Measurements from ENCODE around the gene RIPOR3.
"Not testable (repeated sequence)": the region's sequence is repeated elsewhere in the genome, so short reads cannot be mapped to it uniquely, and the experiment has no call there.

Gene RIPOR3

DNA sequence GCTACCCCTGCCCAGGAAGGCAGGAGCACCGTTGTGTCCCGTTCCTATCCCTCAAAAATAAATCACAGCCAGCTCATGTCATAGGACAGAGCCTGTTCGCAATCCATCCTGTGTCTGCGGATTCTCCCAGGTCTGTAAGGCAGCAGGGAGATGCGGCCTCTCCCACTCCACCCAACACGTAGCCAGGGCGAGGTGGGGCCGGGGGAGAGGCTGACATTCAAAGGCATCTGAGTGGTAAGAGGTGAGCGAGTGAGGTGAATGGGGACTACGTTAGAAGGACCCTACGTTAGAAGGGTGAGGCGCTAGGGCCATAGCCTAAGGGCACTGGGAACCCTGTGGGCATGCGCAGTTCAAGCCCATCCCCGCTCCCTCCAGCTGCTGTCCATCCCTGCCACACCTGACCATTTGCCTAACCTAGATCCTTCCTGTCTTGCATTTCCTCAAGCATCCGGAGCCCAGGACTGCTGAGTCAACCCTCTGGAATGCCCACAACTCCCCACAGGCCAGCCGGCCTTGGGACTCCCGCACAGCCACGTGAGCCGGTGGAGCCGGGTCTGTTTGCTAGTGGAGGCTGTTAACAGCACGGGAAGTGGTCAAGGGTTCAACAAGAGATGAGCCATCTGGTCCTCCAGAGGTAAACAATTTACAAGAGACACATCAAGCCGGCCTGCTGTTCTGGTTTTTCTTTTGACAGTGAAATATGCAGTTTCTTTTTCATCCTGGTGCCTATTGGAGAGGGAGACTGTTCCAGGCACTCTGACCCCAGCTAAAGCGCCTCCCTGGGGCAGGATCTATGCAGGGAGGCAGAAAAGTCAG is 45.9 kb downstream of the RIPOR3 start:
- TF ChIP-seq, protein P1, sequence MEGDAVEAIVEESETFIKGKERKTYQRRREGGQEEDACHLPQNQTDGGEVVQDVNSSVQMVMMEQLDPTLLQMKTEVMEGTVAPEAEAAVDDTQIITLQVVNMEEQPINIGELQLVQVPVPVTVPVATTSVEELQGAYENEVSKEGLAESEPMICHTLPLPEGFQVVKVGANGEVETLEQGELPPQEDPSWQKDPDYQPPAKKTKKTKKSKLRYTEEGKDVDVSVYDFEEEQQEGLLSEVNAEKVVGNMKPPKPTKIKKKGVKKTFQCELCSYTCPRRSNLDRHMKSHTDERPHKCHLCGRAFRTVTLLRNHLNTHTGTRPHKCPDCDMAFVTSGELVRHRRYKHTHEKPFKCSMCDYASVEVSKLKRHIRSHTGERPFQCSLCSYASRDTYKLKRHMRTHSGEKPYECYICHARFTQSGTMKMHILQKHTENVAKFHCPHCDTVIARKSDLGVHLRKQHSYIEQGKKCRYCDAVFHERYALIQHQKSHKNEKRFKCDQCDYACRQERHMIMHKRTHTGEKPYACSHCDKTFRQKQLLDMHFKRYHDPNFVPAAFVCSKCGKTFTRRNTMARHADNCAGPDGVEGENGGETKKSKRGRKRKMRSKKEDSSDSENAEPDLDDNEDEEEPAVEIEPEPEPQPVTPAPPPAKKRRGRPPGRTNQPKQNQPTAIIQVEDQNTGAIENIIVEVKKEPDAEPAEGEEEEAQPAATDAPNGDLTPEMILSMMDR (IDR thresholded peaks at IDR 0.05; ENCODE audit: poor library complexity, severe bottlenecking): no peak
- H3K27ac ChIP-seq (ENCODE audit: poor library complexity, severe bottlenecking): peak overlapping the region; percentile 86
- no peaks in the 10 kb centered on the region for H3K27me3 ChIP-seq (ENCODE audit: insufficient read depth, poor library complexity, severe bottlenecking)
- peaks cover 29% of the 10 kb centered on the region for H3K4me1 ChIP-seq (ENCODE audit: insufficient read depth, poor library complexity, severe bottlenecking)
- H3K4me3 ChIP-seq (ENCODE audit: severe bottlenecking): no peak overlapping the region
- no peaks in the 10 kb centered on the region for H3K36me3 ChIP-seq (ENCODE audit: low read depth)
- ATAC-seq (ENCODE audit: low read depth) (peak; percentile 99), DNase-seq (ENCODE audit: low spot score) (peak; percentile 100)
- no peaks in the 10 kb centered on the region for H3K9me3 ChIP-seq (ENCODE audit: severe bottlenecking)

DNA sequence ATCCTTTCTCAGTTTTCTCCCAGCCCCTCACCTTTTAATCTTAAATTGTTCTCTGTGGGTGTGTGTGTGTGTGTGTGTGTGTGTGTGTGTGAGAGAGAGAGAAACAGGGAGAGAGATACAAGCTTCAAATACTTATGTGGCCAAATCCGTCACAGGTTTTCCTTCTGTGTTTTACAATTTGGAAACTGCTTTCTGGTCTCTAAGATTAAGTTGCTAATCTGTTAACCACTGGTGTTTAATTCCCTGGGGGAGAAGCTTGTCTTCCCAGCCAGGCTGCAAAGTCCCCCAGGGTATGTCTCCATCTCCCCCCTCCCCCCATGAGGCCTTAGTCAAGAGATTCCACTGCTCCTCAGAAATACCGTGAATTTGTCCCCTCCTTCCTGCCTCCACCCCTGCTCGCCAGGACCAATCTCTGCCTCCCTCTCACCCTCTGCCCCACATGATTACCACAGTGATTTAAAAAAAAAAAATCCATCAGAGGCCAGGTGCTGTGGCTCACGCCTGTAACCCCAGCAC is 49.0 kb downstream of the RIPOR3 start:
- TF ChIP-seq, protein P1 (IDR thresholded peaks at IDR 0.05; ENCODE audit: poor library complexity, severe bottlenecking): no peak
- no peak for ATAC-seq (ENCODE audit: low read depth)
- H3K27me3 ChIP-seq (ENCODE audit: insufficient read depth, poor library complexity, severe bottlenecking): no peaks in the 10 kb centered on the region
- no peak overlapping the region for H3K4me3 ChIP-seq (ENCODE audit: severe bottlenecking)
- H3K36me3 ChIP-seq (ENCODE audit: low read depth): no peaks in the 10 kb centered on the region
- H3K9me3 ChIP-seq (ENCODE audit: severe bottlenecking): no peaks in the 10 kb centered on the region
- DNase-seq (ENCODE audit: low spot score): no peak
- H3K27ac ChIP-seq (ENCODE audit: poor library complexity, severe bottlenecking): peak overlapping the region; percentile 13
- peaks cover 35% of the 10 kb centered on the region for H3K4me1 ChIP-seq (ENCODE audit: insufficient read depth, poor library complexity, severe bottlenecking)

DNA sequence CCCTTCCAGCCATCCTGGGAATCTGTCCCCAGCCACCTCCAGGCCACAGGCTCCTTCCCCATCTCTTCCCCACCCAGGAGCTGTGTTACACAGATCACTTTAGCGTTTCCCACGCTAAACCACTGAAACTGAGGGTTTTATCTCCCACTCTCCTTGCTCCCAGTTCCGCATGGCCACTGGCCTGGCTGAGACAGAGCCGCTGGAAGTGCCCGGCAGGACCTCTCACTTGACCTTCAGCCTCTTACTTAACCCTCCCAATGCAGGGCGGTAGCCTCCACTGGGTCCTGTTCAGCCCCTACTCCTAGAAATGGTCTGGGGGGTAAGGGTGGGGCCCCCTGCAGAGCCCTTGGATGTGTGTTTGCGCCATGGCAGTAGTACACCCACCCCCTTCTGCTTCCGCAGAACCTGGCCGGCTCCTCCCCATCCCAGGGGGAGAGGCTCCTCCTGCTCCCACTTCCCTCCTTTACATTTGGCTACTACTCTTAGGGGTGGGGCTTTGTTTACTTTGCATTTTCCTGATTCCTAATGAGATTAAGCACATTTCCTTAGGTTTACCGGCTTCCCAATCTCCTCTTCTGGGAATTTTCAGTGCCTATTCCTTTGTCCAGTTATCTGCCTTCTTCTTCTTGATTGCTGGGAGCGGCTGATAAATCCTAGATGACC is 49.6 kb downstream of the RIPOR3 start:
- not testable (repeated sequence) for H3K27me3 ChIP-seq (ENCODE audit: insufficient read depth, poor library complexity, severe bottlenecking); H3K36me3 ChIP-seq (ENCODE audit: low read depth); H3K9me3 ChIP-seq (ENCODE audit: severe bottlenecking); ATAC-seq (ENCODE audit: low read depth); H3K4me3 ChIP-seq (ENCODE audit: severe bottlenecking); DNase-seq (ENCODE audit: low spot score)
- H3K27ac ChIP-seq (ENCODE audit: poor library complexity, severe bottlenecking): peak overlapping the region; percentile 13
- H3K4me1 ChIP-seq (ENCODE audit: insufficient read depth, poor library complexity, severe bottlenecking): peaks cover 31% of the 10 kb centered on the region

DNA sequence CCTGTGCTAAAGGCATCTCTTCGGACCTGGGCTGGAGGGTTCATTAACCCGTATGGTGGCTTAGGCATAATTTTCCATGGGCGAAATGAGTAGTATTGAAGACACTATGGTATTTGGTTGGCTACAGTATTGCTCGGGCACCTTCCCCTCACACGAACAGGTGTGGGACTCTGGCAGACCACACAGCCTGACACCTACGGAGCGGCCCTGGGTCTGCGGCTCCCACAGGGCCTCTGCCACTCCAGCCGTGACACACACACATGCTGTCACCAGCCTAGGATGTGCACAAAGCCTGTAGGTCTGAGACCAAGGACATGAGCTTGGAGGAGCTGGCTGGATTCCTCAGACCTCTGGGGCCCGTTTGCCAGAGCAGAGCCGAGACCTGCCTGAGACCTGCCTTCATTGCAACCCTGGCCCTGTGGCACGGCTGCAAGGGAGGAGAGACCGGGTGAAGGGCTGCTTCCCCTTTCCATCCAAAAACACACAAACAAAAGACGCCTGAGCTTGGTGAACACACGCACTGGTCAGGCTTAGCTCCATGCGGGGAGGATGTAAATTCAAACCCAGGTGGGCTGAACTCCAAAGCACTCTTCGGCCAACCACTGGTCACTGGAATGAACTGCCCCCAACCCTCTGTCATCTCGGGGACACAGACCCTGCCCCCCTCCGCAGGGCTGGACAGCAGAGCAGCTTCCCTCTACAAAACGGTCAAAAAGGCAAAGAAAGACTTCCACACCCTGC is 51.2 kb downstream of the RIPOR3 start:
- not testable (repeated sequence) for H3K4me3 ChIP-seq (ENCODE audit: severe bottlenecking); H3K27me3 ChIP-seq (ENCODE audit: insufficient read depth, poor library complexity, severe bottlenecking); H3K27ac ChIP-seq (ENCODE audit: poor library complexity, severe bottlenecking); H3K36me3 ChIP-seq (ENCODE audit: low read depth); H3K9me3 ChIP-seq (ENCODE audit: severe bottlenecking); DNase-seq (ENCODE audit: low spot score)
- peak; percentile 2; the same call in 1 of the 3 replicates for ATAC-seq (ENCODE audit: low read depth)
- H3K4me1 ChIP-seq (ENCODE audit: insufficient read depth, poor library complexity, severe bottlenecking): peaks cover 17% of the 10 kb centered on the region

DNA sequence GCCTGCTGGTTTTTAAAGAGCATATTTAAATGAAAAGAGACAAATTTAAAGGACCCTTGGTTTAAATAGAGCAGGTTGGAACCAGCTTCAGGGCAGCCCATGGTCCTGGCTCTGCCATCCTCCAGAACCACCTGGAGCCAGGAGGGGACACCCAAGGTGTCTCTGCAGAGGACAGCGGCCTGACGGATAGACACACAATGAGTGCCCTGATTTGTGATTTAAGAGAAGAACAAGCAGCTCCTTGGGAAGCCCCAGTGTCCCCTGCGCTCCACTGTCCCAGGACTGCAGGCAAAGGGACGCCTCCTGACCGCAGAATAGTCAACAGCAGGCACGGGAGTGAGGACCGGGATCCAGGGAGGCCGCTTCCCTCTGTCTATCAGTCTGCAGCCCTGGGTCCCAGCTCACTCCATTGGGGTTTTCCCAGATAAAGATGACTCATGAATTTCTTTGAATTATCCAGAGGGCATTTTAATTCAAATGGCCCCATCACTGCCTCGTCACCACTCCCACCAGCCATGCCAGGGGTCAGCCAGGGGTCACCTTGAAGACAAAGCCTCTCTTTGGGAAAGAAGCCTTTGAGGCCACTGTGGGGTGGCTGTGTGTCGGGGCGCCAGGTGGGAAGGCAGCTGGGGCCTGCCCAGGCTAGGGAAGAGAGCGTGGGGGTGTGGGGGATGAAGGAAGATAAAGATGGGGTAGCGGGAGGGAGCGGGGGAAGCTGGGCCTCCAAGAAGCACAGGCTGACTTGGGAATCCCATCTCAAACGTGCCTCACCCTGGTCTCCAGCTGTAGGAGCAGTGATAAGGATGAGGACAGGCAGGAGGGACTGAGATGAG is 53.1 kb downstream of the RIPOR3 start:
- not testable (repeated sequence) for H3K27ac ChIP-seq (ENCODE audit: poor library complexity, severe bottlenecking); H3K4me3 ChIP-seq (ENCODE audit: severe bottlenecking); H3K9me3 ChIP-seq (ENCODE audit: severe bottlenecking); H3K36me3 ChIP-seq (ENCODE audit: low read depth); H3K27me3 ChIP-seq (ENCODE audit: insufficient read depth, poor library complexity, severe bottlenecking)
- DNase-seq (ENCODE audit: low spot score): peak; percentile 90
- ATAC-seq (ENCODE audit: low read depth): peak; percentile 67
- peaks cover 14% of the 10 kb centered on the region for H3K4me1 ChIP-seq (ENCODE audit: insufficient read depth, poor library complexity, severe bottlenecking)
